Lower lobe of right lung (tissue), 2 donors: ENCODE measurements around the gene SSBP4. TPM values are rescaled to one million over a fixed set of nuclear protein-coding genes. Genes with fewer than 3 reads are reported as not detected.

Experiments used
- ATAC-seq, 2 donors: fragments of 200-7000 bp; cut with Tn5 transposase; one replicate each; pipeline ENCODE4 v1.9.1; 2020 to 2022; ENCODE audit warnings: mild to moderate bottlenecking in 2 of 2, moderate library complexity in 2 of 2
- DNase-seq: peaks from one replicate; pipeline ENCODE4 v3.0.0-alpha.2; 2020
- H3K27ac ChIP-seq: fragments of 200-600 bp; one replicate; pipeline ENCODE4 v1.8.0; 2022
- H3K27me3 ChIP-seq: fragments of 200-600 bp; one replicate; pipeline ENCODE4 v1.8.0; 2022; ENCODE audit warnings: low read depth
- H3K36me3 ChIP-seq: fragments of 200-600 bp; one replicate; pipeline ENCODE4 v1.8.0; 2022; ENCODE audit warnings: mild to moderate bottlenecking
- H3K4me1 ChIP-seq: fragments of 200-600 bp; one replicate; pipeline ENCODE4 v1.8.0; 2022
- H3K4me3 ChIP-seq: fragments of 200-600 bp; one replicate; pipeline ENCODE4 v1.8.0; 2022; ENCODE audit warnings: mild to moderate bottlenecking
- H3K9me3 ChIP-seq: fragments of 200-600 bp; one replicate; pipeline ENCODE4 v1.8.0; 2022
- CTCF ChIP-seq: fragments of 200-600 bp; IDR thresholded peaks from one replicate; pipeline ENCODE4 v1.8.0; 2022; ENCODE audit warnings: antibody characterized with exemption, mild to moderate bottlenecking
- intact Hi-C: fragments of 100-400 bp; cut with DNase I; formaldehyde crosslinking; loops from one replicate; pipeline ENCODE4 v1.11.0; 2022
- total RNA-seq: library from RNA; stranded (reverse); fragmentation: NEBNext Ultra II Directional; extraction: Animal tissue kit (Norgen Biotek cat#: 25700); gene quantifications from one replicate; pipeline ENCODE4 v1.2.1, GENCODE V29; 2021
- donor health status: DM: no; HTN: yes; CAD: no; lungs with severe emphysema.

The SSBP4 gene
- total RNA-seq, 1 donor from 2014 or later, result 65.6 TPM

- Histone ChIP-seq H3K9me3 (no peaks in the 10 kb centered on the region), H3K27ac (peak overlapping the region; percentile 20), H3K36me3 (peaks cover 25% of the 10 kb centered on the region), H3K4me1 (peaks cover 69% of the 10 kb centered on the region), H3K4me3 (no peak overlapping the region), H3K27me3 (no peaks in the 10 kb centered on the region)
- intact Hi-C loops, result no loop called here
- no peak for TF ChIP-seq CTCF
- ATAC-seq, result no peak
- no peak for DNase-seq
Measured at GRCh38 chr19:18473003-18473705, 54.0 kb downstream of the SSBP4 start.

- Histone ChIP-seq H3K4me3 (no peak overlapping the region), H3K4me1 (peaks cover 74% of the 10 kb centered on the region), H3K9me3 (no peaks in the 10 kb centered on the region), H3K27ac (peak overlapping the region; percentile 58), H3K36me3 (peaks cover 25% of the 10 kb centered on the region), H3K27me3 (no peaks in the 10 kb centered on the region)
- no peak for TF ChIP-seq CTCF
- no peak for ATAC-seq
- intact Hi-C loops, result no loop called here
- DNase-seq, result no peak
Measured at GRCh38 chr19:18473706-18474087, 54.5 kb downstream of the SSBP4 start.

- Histone ChIP-seq H3K4me1 (peaks cover 80% of the 10 kb centered on the region), H3K27ac (peak overlapping the region; percentile 58), H3K27me3 (no peaks in the 10 kb centered on the region), H3K9me3 (no peaks in the 10 kb centered on the region), H3K4me3 (no peak overlapping the region), H3K36me3 (peaks cover 25% of the 10 kb centered on the region)
- intact Hi-C loops, result no loop called here
- TF ChIP-seq CTCF, result no peak
- no peak for DNase-seq
- ATAC-seq, result no peak
Measured at GRCh38 chr19:18474366-18474887, 55.2 kb downstream of the SSBP4 start.

GRCh38 chr19:18475004-18475453 lies 55.8 kb downstream of the SSBP4 start:
- TF ChIP-seq CTCF, result no peak
- no peak overlapping the region for H3K27ac ChIP-seq
- no peaks in the 10 kb centered on the region for H3K27me3 ChIP-seq
- H3K4me1 ChIP-seq, result peaks cover 80% of the 10 kb centered on the region
- DNase-seq (no peak), ATAC-seq (no peak)
- H3K4me3 ChIP-seq, result no peak overlapping the region
- peaks cover 24% of the 10 kb centered on the region for H3K36me3 ChIP-seq
- intact Hi-C loops, result no loop called here
- H3K9me3 ChIP-seq, result no peaks in the 10 kb centered on the region

- no peak for TF ChIP-seq CTCF
Measured at GRCh38 chr19:18475762-18476331, 56.6 kb downstream of the SSBP4 start.

More at GRCh38 chr19:18475762-18476331, 56.6 kb downstream of the SSBP4 start:
- H3K9me3 ChIP-seq, result no peaks in the 10 kb centered on the region
- H3K4me3 ChIP-seq, result no peak overlapping the region
- ATAC-seq (no peak), DNase-seq (no peak)
- intact Hi-C loops, result no loop called here
- no peaks in the 10 kb centered on the region for H3K27me3 ChIP-seq
- H3K4me1 ChIP-seq, result peaks cover 80% of the 10 kb centered on the region
- H3K36me3 ChIP-seq, result peaks cover 16% of the 10 kb centered on the region
- H3K27ac ChIP-seq, result no peak overlapping the region
